C4-2B (cell line): ENCODE data around the gene SLC7A9.

Experiments used
- CTCF ChIP-seq: fragments of 450-650 bp; conservative IDR thresholded peaks from 2 replicates; pipeline ENCODE4 v1.5.1; 2017; ENCODE audit warnings: mild to moderate bottlenecking
- ZFX ChIP-seq: fragments of 450-650 bp; IDR thresholded peaks from 2 replicates; pipeline ENCODE4 v1.6.1; 2017

GRCh38 chr19:32875428-32875827 lies 5.9 kb upstream of the SLC7A9 start:
- TF ChIP-seq CTCF, result no peak
- no peak for TF ChIP-seq ZFX
